ENCODE data around the gene DUSP6. TPM values are rescaled to one million over a fixed set of nuclear protein-coding genes. Genes with fewer than 3 reads are reported as not detected.
A peak's percentile ranks its signal among the peaks of the same experiment; 100 is the strongest.

DUSP6 gene
- total RNA-seq, 2 donors from 2014 or later, result 30.6 to 36.2 TPM

GRCh38 chr12:89389755-89390661 lies 37.7 kb upstream of the DUSP6 start:
- Histone ChIP-seq H3K27ac (no peak overlapping the region), H3K4me1 (replicated peaks) (no peaks in the 10 kb centered on the region), H3K9me3 (no peaks in the 10 kb centered on the region), H3K4me3 (no peak overlapping the region), H3K36me3 (no peaks in the 10 kb centered on the region), H3K27me3 (replicated peaks; ENCODE audit: insufficient read depth) (no peaks in the 10 kb centered on the region)
- WGBS, result 49% methylated on average over 6 of the region's 6 CpGs
- TF ChIP-seq POLR2A (IDR thresholded peaks at IDR 0.05), result no peak
- peak; percentile 54 for TF ChIP-seq POLR2AphosphoS5 (IDR thresholded peaks at IDR 0.05)
- peak in 1 of 4 experiments; percentile 5 for TF ChIP-seq CTCF (IDR thresholded peaks at IDR 0.05)
- intact Hi-C loops (cut with DNase I), result no loop called here
- no peak for DNase-seq (ENCODE audit: low spot score)

GRCh38 chr12:89386138-89386537 lies 33.8 kb upstream of the DUSP6 start:
- no peak for DNase-seq (ENCODE audit: low spot score)
- intact Hi-C loops (cut with DNase I), result no loop called here
- WGBS, result 94% methylated on average over 3 of the region's 3 CpGs

GRCh38 chr12:89384807-89385206 lies 32.5 kb upstream of the DUSP6 start:
- H3K27me3 ChIP-seq (replicated peaks; ENCODE audit: insufficient read depth), result no peaks in the 10 kb centered on the region
- DNase-seq (ENCODE audit: low spot score), result no peak
- H3K4me3 ChIP-seq, result no peak overlapping the region
- H3K9me3 ChIP-seq, result no peaks in the 10 kb centered on the region
- 37% methylated on average over 3 of the region's 3 CpGs for WGBS
- intact Hi-C loops (cut with DNase I), result loop anchor here (5.0 kb wide), 1 partner anchor 1253 kb away; no protein-coding TSS in a partner anchor
- peak overlapping the region; percentile 30 to 44 for H3K27ac ChIP-seq
- TF ChIP-seq POLR2A (IDR thresholded peaks at IDR 0.05), result no peak
- TF ChIP-seq CTCF (IDR thresholded peaks at IDR 0.05), result no peak
- TF ChIP-seq POLR2AphosphoS5 (IDR thresholded peaks at IDR 0.05), result no peak
- H3K36me3 ChIP-seq, result no peaks in the 10 kb centered on the region
- peaks cover 5% of the 10 kb centered on the region for H3K4me1 ChIP-seq (replicated peaks)

More at GRCh38 chr12:89386138-89386537, 33.8 kb upstream of the DUSP6 start:
- no peak overlapping the region for H3K4me3 ChIP-seq
- H3K4me1 ChIP-seq (replicated peaks), result peaks cover 5% of the 10 kb centered on the region
- no peaks in the 10 kb centered on the region for H3K36me3 ChIP-seq
- H3K27me3 ChIP-seq (replicated peaks; ENCODE audit: insufficient read depth), result no peaks in the 10 kb centered on the region
- TF ChIP-seq POLR2AphosphoS5 (IDR thresholded peaks at IDR 0.05) (no peak), POLR2A (IDR thresholded peaks at IDR 0.05) (no peak), CTCF (IDR thresholded peaks at IDR 0.05) (no peak)
- H3K9me3 ChIP-seq, result no peaks in the 10 kb centered on the region
- no peak overlapping the region for H3K27ac ChIP-seq

GRCh38 chr12:89384050-89384758 lies 31.9 kb upstream of the DUSP6 start:
- H3K4me1 ChIP-seq (replicated peaks), result peaks cover 5% of the 10 kb centered on the region
- no peaks in the 10 kb centered on the region for H3K27me3 ChIP-seq (replicated peaks; ENCODE audit: insufficient read depth)
- H3K4me3 ChIP-seq, result no peak overlapping the region
- WGBS, result 9% methylated on average over 8 of the region's 8 CpGs
- TF ChIP-seq CTCF (IDR thresholded peaks at IDR 0.05) (no peak), POLR2AphosphoS5 (IDR thresholded peaks at IDR 0.05) (peak; percentile 59), POLR2A (IDR thresholded peaks at IDR 0.05) (no peak)
- H3K36me3 ChIP-seq, result no peaks in the 10 kb centered on the region
- no peaks in the 10 kb centered on the region for H3K9me3 ChIP-seq
- H3K27ac ChIP-seq, result peak overlapping the region; percentile 30 to 44
- peak; percentile 60 for DNase-seq (ENCODE audit: low spot score)
- intact Hi-C loops (cut with DNase I), result loop anchor here (5.0 kb wide), 1 partner anchor 1252 kb away; no protein-coding TSS in a partner anchor
